GM21723 (cell line): ENCODE measurements around the gene IPO4.
A peak's percentile ranks its signal among the peaks of the same experiment; 100 is the strongest.
"Not testable (repeated sequence)": the region's sequence is repeated elsewhere in the genome, so short reads cannot be mapped to it uniquely, and the experiment has no call there.

Source experiments
- ATAC-seq: cut with Tn5 transposase; IDR thresholded peaks from one replicate; pipeline ENCODE4 v1.9.1; 2021; ENCODE audit warnings: mild to moderate bottlenecking, moderate library complexity; ENCODE audit not compliant: unreplicated experiment

IPO4 gene, protein sequence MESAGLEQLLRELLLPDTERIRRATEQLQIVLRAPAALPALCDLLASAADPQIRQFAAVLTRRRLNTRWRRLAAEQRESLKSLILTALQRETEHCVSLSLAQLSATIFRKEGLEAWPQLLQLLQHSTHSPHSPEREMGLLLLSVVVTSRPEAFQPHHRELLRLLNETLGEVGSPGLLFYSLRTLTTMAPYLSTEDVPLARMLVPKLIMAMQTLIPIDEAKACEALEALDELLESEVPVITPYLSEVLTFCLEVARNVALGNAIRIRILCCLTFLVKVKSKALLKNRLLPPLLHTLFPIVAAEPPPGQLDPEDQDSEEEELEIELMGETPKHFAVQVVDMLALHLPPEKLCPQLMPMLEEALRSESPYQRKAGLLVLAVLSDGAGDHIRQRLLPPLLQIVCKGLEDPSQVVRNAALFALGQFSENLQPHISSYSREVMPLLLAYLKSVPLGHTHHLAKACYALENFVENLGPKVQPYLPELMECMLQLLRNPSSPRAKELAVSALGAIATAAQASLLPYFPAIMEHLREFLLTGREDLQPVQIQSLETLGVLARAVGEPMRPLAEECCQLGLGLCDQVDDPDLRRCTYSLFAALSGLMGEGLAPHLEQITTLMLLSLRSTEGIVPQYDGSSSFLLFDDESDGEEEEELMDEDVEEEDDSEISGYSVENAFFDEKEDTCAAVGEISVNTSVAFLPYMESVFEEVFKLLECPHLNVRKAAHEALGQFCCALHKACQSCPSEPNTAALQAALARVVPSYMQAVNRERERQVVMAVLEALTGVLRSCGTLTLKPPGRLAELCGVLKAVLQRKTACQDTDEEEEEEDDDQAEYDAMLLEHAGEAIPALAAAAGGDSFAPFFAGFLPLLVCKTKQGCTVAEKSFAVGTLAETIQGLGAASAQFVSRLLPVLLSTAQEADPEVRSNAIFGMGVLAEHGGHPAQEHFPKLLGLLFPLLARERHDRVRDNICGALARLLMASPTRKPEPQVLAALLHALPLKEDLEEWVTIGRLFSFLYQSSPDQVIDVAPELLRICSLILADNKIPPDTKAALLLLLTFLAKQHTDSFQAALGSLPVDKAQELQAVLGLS

DNA sequence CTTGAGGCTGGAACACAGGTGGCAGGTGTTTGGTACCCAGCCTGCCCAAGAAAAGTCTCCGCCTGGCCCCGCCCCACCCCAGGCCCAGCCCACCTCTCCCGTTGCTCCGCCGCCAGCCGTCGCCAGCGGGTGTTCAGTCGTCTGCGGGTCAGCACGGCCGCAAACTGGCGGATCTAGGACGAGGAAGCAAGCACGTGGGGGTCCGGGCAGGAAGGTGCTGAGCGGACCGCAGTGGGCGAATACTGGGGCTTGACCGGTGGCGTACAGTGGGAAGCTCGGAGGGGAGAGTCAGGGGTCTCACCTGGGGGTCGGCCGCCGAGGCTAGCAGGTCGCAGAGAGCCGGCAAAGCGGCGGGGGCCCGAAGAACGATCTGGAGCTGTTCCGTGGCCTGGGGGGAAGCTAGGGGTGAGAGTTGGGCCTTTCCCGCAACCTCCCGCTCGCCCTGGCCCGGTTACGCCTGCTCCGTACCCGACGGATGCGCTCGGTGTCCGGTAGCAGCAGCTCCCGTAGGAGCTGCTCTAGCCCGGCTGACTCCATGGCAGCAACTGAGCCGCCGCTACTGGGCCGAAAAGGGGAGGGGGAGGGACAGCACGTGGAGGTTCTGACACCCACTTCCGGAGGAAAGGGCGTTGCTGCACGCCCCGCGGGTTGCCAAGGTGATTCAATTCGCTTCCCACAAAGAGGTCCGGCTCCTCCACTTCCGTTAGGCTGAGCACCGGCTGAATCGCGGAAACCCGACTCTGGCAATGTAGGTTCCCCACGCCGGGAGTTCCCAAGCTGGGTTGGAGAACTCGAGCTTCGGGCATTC, at the start of gene IPO4:
Gene IPO4 (minus strand): TSS at position 566 of the 808 bp plus-strand sequence. CDS start 29 bp downstream, at position 537.
- peak; percentile 85 for ATAC-seq

DNA sequence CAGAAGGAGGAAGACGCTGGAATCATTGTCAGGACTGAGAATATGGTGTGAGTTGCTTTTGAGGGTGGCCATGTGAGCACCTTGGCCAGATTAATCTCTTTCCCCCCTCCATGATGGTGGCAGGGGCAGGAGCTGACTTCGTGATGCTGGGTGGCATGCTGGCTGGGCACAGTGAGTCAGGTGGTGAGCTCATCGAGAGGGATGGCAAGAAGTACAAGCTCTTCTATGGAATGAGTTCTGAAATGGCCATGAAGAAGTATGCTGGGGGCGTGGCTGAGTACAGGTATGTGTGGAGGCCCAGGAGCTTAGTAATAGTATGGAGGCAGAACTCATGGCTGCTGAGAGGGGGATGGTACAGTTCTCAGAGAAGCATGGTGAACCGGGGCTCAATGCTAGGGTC, 49.5 kb upstream of the IPO4 start:
- ATAC-seq: no peak

DNA sequence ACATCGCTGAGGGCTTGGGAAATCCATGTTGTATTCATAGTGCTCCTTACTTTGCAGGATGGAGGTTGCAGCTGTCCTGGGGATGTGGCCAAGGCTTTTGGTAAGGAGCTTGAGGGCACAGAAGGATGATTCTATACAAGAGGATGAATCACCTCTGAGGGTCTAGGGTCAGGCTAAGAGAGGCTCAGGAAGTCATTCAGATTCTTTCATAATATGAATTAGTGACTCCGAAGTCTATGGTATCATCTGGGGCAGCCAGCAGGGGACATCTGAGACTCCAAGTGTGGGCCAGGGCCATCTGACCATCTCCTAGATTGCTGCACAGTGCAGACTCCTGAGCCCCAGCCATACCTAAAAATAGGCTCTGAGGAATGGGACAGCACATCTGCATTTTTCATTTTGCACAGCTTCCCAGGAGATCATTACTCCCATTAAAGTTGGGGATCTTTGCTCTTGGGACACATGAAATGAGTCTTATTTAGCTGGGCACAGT, 48.9 kb upstream of the IPO4 start:
- no peak for ATAC-seq

DNA sequence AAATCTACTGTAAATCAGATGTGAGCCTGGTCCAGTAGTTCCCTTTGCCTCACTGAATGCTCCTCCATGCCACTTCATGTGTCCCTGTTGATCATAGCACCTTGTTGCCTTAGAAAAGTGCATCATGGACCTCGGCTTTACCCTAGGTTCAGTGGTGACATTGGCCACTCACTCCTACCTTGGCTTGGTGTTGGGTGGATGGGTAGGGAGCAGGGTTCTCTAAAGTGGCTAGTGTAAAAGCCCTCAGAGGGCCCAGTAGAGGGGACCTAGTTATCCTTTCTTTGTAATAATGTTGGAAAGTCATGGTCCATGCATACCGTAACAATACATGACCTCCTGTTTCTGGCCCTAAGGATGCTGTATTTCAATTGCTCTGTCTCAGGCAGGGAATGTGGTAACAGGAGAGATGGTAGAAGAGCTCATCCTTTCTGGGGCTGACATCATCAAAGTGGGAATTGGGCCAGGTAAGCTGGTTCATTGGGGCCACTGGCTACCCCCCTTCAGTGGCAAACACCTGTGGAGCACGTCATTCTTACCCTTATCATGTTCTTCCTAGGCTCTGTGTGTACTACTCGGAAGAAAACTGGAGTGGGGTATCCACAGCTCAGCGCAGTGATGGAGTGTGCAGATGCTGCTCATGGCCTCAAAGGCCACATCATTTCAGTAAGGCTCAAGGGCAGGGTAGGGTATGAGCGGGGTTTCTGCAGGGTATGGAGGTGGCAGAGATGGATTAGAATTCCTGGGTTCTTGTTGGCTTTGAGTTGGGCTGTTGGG, 48.3 kb upstream of the IPO4 start:
- no peak for ATAC-seq

DNA sequence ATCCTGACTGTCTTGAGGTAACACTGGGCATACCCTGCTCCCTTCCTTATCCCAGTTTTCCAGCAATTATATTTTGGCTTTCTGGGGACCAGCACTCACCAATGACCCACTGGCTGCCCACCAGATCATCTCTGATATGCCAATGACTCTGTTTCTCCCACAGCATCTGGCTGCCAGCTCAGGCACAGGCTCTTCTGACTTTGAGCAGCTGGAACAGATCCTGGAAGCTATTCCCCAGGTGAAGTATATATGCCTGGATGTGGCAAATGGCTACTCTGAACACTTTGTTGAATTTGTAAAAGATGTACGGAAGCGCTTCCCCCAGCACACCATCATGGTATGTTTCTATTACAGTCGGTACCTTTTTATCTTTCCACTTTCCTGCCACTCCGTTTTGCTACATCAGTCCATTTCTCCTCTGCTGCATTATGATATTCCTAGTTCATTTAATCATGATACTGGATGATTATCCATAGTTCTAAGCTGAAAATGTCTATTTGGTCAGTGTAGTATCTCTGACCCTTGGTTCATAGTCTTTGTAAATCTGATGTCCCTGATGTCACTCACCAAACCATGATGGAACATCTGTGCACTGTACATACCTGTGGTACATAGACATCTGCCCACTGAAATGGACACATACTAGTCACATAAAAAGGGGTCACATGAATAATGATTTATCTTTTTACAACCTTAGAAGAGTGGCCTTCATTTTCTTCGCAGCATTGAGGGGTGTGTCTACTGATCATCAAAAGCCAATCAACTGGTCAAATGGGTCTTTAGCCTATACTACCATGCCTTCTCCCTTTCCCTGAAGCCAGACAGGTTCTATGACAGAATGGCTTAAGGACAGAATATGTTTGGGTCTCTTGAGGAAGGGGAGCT, 47.4 kb upstream of the IPO4 start:
- no peak for ATAC-seq

DNA sequence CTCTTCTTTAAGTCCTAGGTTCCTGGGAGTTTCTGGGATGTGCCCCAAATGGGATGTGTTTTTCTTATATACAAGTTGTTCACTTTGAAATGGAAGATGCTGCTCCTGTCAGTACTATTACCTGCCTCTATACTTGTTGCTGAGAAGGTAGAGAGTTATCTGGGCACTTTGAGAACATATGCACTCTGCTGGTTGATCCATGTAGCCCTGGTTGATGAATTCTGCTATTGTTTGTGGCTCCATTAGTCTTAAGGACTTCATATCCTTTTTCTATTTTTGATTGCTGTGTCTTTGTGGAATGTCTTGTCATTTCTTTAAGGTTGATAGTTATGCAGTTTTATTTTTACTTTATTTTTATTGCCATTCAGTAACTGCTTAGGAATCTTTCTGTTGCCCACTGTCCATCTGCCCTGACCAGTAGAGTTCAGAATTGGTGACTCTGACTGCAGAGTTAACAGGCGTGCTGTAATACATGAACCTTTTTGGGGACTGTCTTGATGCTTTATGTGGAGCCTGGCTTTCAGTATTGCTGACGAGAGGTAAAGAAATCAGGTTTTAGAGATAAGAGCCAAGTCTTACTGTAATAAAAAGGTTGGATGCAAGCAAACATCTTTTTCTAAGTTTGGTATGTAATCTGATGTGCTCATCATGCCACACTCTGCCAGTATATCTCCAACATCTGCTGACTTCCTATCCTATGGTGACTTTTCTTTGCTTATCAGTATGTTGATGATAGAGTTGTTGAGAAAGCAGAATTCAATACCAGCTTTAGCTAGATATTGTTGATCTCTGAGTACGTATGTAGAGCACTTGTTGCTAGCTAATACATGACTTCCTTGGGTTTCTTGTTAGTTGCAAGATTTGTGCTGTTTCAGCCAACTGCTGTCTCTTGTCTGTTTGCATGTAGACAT, 45.7 kb upstream of the IPO4 start:
- no peak for ATAC-seq

DNA sequence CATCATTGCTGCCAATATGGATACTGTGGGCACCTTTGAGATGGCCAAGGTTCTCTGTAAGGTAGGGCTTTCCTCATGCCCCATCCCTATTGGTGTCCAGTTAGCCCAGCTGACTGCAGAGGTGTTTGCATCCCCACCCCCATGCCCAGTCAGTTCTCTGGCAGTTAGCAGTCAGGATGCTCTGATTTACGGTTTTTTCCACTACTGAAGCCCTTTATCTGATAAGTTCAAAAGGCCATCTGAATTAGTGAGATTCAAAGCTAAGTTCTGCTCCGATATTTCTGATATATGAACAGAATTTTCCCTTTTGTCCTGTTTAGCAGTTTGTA, 44.9 kb upstream of the IPO4 start:
- no peak for ATAC-seq

DNA sequence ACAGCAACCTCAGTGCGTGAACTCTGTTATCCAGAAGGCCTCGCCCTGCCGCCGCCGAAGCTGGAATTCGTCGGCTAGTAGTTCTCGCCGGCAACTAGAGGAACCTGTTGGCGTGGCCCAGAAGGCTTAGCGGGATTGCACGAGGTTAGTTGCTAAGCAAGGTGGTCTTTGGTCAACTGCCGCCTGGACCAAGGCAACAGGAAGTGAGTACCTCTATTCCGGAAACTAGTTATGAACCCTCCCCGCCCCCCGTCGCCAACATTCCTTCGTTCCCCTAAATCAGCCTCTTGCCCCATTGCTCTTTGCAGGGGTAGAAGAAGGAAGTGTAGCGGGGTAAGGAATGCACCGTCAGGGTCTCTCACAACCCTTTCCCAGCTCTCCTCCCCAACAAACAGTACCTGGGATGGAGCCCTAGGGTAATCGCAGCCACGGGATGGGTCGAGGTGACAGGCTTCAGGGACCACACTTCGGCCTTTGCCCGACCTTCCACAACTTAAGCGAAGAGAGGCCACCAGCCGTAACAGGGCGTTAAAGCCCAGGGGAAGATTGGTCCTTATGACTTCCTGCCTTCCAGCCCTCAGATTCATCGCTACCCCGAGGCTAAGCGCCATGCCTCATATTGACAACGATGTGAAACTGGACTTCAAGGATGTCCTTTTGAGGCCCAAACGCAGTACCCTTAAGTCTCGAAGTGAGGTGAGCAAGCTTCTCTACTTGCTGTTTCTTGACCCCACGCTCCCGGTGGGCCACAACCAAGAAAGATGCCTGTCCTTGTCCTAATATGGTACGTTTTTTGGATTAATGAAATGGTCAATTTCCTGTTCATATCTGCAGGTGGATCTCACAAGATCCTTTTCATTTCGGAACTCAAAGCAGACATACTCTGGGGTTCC, 44.3 kb upstream of the IPO4 start, which contains the start of gene GMPR2:
Gene GMPR2 (plus strand): TSS at position 285 of the 893 bp plus-strand sequence. CDS start 325 bp downstream, at position 610.
- peak; percentile 58 for ATAC-seq

DNA sequence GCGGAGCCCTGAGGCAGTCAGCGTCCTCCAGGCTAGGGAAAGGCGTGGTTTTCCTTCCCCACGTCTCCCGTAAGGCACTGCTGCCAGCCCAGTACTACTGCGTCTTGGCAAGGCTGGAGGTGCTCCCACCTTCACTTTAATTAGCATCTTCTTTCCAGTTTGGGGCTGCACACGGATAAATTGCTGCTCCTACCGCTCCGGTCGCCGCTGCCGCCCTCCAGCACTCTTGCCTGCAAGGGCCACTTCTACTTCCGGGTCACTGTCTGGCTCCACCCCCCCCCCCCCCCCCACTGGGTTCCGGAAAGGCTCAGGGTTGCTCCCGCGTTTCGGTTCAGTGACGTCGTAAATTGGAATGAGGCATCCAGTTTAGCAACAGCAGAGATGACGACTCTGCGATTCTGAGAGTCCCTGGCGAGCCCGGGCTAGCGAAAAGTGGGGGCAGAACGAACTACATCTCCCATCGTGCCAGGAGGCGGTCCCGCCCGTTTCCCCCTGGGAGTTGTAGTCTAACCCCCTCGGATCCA, 43.6 kb upstream of the IPO4 start, which contains the start of gene NEDD8:
Gene NEDD8 (minus strand): TSS at position 247 of the 524 bp plus-strand sequence. CDS start 100 bp downstream, at position 147.
- peak; percentile 82 for ATAC-seq

DNA sequence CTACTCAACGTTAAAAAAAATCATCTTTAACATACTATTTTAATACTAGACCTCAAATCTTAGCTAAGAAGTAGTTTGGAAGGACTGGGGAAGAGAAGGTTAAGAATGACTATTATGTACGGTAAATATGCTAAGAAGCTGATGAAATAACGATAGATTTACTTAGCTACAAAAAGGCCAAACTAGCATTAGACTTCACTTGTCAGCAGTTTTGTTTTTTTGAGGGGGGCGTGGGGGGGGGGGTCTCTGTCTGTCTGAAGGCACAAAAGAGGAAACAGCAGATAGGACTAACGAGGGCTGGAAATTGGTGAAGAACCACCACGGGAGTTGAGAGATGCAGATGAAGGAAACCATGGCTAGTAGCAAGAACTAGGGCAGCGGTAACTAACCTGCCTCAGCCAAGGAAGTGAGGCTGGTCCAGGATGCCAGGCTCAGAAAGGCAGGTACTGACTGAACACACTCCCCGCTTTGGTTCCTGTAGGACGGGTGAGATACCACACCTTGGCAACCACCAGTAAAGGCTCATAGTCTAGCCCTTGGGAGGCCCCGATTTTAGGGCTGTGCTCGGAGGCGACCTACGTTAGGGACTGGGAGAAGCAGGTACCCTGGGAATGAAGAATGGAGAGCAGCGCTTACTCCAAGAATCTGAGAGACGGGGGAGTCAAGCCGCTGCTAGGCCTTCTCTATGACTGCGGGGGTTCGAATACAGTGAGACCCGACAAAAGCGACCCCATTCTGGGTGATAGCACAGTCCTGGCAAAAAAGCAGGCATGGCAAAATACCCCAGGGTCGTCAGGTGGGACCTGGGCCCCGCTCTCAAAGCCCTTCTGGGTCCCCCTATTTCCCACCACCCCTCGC, 42.9 kb upstream of the IPO4 start:
- ATAC-seq: peak; percentile 11

DNA sequence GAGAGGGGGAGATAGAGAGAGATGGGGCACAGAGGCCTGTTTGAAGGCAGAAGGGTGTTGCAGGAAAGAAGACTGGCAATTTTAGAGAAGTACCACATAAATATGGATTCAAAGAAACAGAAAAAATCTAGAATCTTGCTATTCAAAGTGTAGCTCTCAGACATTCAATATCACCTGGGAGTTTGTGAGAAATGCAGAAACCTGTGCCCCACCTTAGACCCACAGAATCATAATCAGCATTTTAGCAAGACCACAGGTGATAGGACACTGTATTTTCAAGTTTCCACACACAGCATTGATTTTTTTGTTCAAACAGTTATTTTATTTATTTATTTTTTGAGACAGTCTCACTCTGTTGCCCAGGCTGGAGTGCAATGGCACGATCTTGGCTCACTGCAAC, 40.3 kb upstream of the IPO4 start:
- ATAC-seq: no peak

DNA sequence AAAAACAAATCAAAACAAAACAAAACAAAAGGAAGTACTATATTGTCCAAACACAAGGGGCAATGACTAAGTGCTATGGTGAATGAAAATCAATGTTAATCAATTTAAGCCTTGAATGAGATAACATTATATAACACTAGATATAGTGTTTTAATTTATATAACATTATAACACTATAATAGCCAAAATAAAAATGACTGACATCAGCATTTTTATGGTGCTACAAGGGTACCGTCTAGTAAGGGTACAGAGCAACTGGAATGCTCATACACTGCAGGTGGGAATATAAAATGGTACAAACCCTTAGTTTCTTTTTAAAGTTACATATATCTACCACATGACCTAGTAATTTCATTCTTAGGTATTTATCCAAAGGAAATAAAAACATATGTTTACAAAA, 37.9 kb upstream of the IPO4 start:
- ATAC-seq: no peak

DNA sequence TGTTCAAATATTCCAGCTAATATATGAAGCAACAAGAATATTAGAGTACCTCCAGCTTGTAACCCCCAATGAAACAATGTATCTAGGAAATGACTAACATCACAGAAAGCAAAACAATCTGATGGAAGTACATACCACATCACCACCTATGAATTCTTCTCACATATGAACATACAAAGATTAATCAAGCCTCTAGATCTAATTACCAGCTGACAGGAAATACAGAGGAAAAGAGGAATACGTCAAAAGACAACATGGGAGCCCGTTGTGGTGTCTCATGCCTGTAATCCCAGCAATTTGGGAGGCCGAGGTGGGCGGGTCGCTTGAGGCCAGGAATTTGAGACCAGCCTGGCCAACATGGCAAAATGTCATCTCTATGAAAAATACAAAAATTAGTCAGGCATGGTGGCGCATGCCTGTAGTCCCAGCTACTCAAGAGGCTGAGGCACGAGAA, 36.0 kb upstream of the IPO4 start:
- ATAC-seq: no peak

DNA sequence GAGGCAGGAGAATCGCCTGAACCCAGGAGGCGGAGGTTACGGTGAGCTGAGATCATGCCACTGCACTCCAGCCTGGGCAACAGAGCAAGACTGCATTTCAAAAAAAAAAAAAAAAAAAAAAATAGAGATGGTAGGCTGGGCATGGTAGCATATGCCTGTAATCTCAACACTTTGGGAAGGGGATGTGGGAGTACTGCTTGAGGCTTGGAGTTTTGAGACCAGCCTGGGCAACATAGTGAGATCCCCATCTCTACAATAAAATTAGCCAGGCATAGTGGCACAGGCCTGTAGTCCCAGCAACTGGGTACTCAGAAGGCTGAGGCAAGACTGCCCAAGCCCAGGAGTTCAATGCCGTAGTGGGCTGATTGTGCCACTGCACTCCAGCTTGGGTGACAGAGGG, 34.4 kb upstream of the IPO4 start:
- ATAC-seq: not testable (repeated sequence)

DNA sequence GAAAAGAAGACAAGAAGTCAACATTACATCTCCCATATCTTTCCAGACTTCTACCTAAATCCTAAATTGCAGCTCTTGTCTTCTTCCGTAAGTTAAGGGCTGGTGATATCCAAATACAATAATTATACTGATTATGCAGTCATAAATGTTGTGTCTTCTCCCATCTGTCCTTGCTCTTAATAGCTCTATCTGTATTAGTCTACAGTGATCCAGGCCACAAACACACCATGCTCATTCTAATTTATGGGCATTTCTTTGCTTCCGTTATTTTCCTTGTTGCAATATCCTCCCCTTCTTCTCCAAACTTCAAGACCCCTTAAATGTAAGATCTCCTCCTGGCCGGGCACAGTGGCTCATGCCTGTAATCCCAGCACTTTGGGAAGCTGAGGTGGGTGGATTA, 30.9 kb upstream of the IPO4 start:
- no peak for ATAC-seq
